Loucy (cell line): Measurements from ENCODE around the gene NTSR2.

Experiments
- H2AFZ ChIP-seq: fragments of 200-600 bp; sonication (generic); 2 replicates; pipeline ENCODE4 v1.6.0; 2016; ENCODE audit warnings: antibody characterized with exemption, mild to moderate bottlenecking, low read length, moderate library complexity
- H3F3A ChIP-seq: fragments of 200-600 bp; 2 replicates; pipeline ENCODE4 v1.6.0; 2016; ENCODE audit warnings: antibody characterized with exemption, low read depth, mild to moderate bottlenecking
- H3K27me3 ChIP-seq: fragments of 200-600 bp; sonication (generic); 2 replicates; pipeline ENCODE4 v1.6.1; 2014; ENCODE audit warnings: low read length, mild to moderate bottlenecking; ENCODE audit not compliant: insufficient read depth, poor library complexity, severe bottlenecking
- H3K36me3 ChIP-seq: fragments of 200-600 bp; sonication (generic); 2 replicates; pipeline ENCODE4 v1.6.1; 2016; ENCODE audit warnings: low read length; ENCODE audit not compliant: insufficient read depth
- H3K4me1 ChIP-seq: fragments of 200-600 bp; sonication (generic); 2 replicates; pipeline ENCODE4 v1.5.1; 2014; ENCODE audit warnings: low read length, mild to moderate bottlenecking; ENCODE audit not compliant: insufficient read depth, poor library complexity, severe bottlenecking
- H3K4me2 ChIP-seq: fragments of 200-600 bp; sonication (generic); 2 replicates; pipeline ENCODE4 v1.6.0; 2014; ENCODE audit warnings: antibody characterized with exemption, low read length, low read depth, mild to moderate bottlenecking; ENCODE audit not compliant: poor library complexity, severe bottlenecking
- H3K4me3 ChIP-seq: fragments of 200-600 bp; sonication (generic); 2 replicates; pipeline ENCODE4 v1.5.1; 2014; ENCODE audit warnings: low read length, mild to moderate bottlenecking, mixed read lengths; ENCODE audit not compliant: poor library complexity, severe bottlenecking
- H3K79me2 ChIP-seq: fragments of 200-600 bp; sonication (generic); 2 replicates; pipeline ENCODE4 v1.6.1; 2014; ENCODE audit warnings: low read length; ENCODE audit not compliant: insufficient read depth
- H3K9ac ChIP-seq: fragments of 200-600 bp; sonication (generic); 2 replicates; pipeline ENCODE4 v1.6.0; 2014; ENCODE audit warnings: mild to moderate bottlenecking, low read depth, low read length, moderate library complexity; ENCODE audit not compliant: poor library complexity, severe bottlenecking
- H3K9me2 ChIP-seq: fragments of 200-600 bp; sonication (generic); replicated peaks from 2 replicates; pipeline ENCODE4 v1.6.1; 2016; ENCODE audit warnings: low read depth, low read length, mixed read lengths
- H3K9me3 ChIP-seq: fragments of 200-600 bp; sonication (generic); 2 replicates; pipeline ENCODE4 v1.6.1; 2014; ENCODE audit warnings: mild to moderate bottlenecking, antibody characterized with exemption, low read length, low read depth; ENCODE audit not compliant: insufficient read depth
- H4K20me1 ChIP-seq: fragments of 200-600 bp; sonication (generic); 2 replicates; pipeline ENCODE4 v1.6.0; 2014; ENCODE audit warnings: antibody characterized with exemption, low read length, mild to moderate bottlenecking; ENCODE audit not compliant: insufficient read depth, poor library complexity, severe bottlenecking
- CTCF ChIP-seq: fragments of 200-600 bp; sonication (generic); conservative IDR thresholded peaks from 2 replicates; pipeline ENCODE4 v1.5.1; 2014; ENCODE audit warnings: mild to moderate bottlenecking, antibody characterized with exemption, low read length
- EZH2phosphoT487 ChIP-seq: fragments of 200-600 bp; IDR thresholded peaks from 2 replicates; pipeline ENCODE4 v1.6.1; 2018; ENCODE audit warnings: antibody characterized with exemption, mild to moderate bottlenecking, moderate library complexity, borderline replicate concordance

NTSR2 gene

GRCh38 chr2:11680182-11680900 lies 10.3 kb upstream of the NTSR2 start:
- Histone ChIP-seq H3K9me3 (no peaks in the 10 kb centered on the region), H3K4me2 (no peak overlapping the region), H3K9me2 (no peaks in the 10 kb centered on the region), H4K20me1 (no peaks in the 10 kb centered on the region), H2AFZ (no peak overlapping the region), H3K36me3 (no peaks in the 10 kb centered on the region), H3K4me3 (no peak overlapping the region), H3F3A (no peaks in the 10 kb centered on the region), H3K79me2 (no peaks in the 10 kb centered on the region), H3K9ac (no peak overlapping the region), H3K4me1 (no peaks in the 10 kb centered on the region), H3K27me3 (no peaks in the 10 kb centered on the region)
- TF ChIP-seq EZH2phosphoT487 (no peak), CTCF (no peak)

GRCh38 chr2:11679486-11680181 lies 9.6 kb upstream of the NTSR2 start:
- no peak overlapping the region for H3K4me2 ChIP-seq
- no peaks in the 10 kb centered on the region for H3K9me3 ChIP-seq

GRCh38 chr2:11679016-11679415 lies 9.0 kb upstream of the NTSR2 start:
- Histone ChIP-seq H3K4me1 (no peaks in the 10 kb centered on the region), H4K20me1 (no peaks in the 10 kb centered on the region), H3K4me2 (no peak overlapping the region), H3K36me3 (no peaks in the 10 kb centered on the region), H3K79me2 (no peaks in the 10 kb centered on the region), H2AFZ (no peak overlapping the region), H3K4me3 (no peak overlapping the region), H3F3A (no peaks in the 10 kb centered on the region), H3K9me2 (no peaks in the 10 kb centered on the region), H3K27me3 (no peaks in the 10 kb centered on the region), H3K9me3 (no peaks in the 10 kb centered on the region), H3K9ac (no peak overlapping the region)
- no peak for TF ChIP-seq EZH2phosphoT487
- no peak for TF ChIP-seq CTCF

More at GRCh38 chr2:11679486-11680181, 9.6 kb upstream of the NTSR2 start:
- Histone ChIP-seq H3K27me3 (no peaks in the 10 kb centered on the region), H4K20me1 (no peaks in the 10 kb centered on the region), H3K4me3 (no peak overlapping the region), H3K4me1 (no peaks in the 10 kb centered on the region), H3K79me2 (no peaks in the 10 kb centered on the region), H3K9me2 (no peaks in the 10 kb centered on the region), H3F3A (no peaks in the 10 kb centered on the region), H3K9ac (no peak overlapping the region), H3K36me3 (no peaks in the 10 kb centered on the region), H2AFZ (no peak overlapping the region)
- no peak for TF ChIP-seq CTCF
- TF ChIP-seq EZH2phosphoT487 = no peak
